ENCODE data around the gene EFHD1.

DNA sequence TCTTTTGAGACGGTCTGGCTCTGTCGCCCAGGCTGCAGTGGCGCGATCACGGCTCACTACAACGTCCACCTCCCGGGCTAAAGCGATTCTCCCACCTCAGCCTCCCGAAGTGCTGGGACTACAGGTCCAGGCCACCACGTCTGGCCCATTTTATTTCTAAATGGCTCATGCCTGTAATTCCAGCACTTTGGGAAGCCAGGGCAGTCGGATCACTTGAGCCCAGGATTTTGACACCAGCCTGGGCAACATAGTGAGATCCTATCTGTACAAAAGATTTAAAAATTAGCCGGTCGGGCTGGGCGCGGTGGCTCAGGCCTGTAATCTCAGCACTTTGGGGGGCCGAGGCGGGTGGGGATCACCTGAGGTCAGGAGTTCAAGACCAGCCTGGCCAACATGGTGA, 26.4 kb upstream of the EFHD1 start:
- no peak for TF ChIP-seq SMARCC2 (IDR thresholded peaks at IDR 0.05; ENCODE audit: low read depth)
- TF ChIP-seq CBFB (CRISPR knock-in tag; IDR thresholded peaks at IDR 0.05), result no peak
- TF ChIP-seq ZNF561 (CRISPR knock-in tag; conservative IDR thresholded peaks at IDR 0.05), result no peak

All from K562 (cell line).